H9 (cell line): ENCODE measurements around the gene DZANK1. TPM values are rescaled to one million over a fixed set of nuclear protein-coding genes. Genes with fewer than 3 reads are reported as not detected.

Experiments used
- DNase-seq: peaks from one replicate; pipeline ENCODE4 v3.0.0-alpha.2; 2017
- H2AFZ ChIP-seq: one replicate; pipeline ENCODE4 v1.6.1; 2013; ENCODE audit warnings: mild to moderate bottlenecking, low read length, control low read depth, moderate library complexity
- H2AK5ac ChIP-seq: 2 replicates; pipeline ENCODE4 v1.6.1; 2013; ENCODE audit warnings: low read length, control low read depth, mixed read lengths; ENCODE audit not compliant: insufficient read length
- H2BK120ac ChIP-seq: one replicate; pipeline ENCODE4 v1.6.1; 2013; ENCODE audit warnings: low read depth, mild to moderate bottlenecking, low read length, control low read depth, inconsistent platforms; ENCODE audit not compliant: poor library complexity, severe bottlenecking
- H2BK12ac ChIP-seq: 2 replicates; pipeline ENCODE4 v1.6.1; 2013; ENCODE audit warnings: low read length, control low read depth, mixed read lengths, low read depth; ENCODE audit not compliant: insufficient read length
- H2BK15ac ChIP-seq: 2 replicates; pipeline ENCODE4 v1.6.1; 2013; ENCODE audit warnings: low read depth, low read length, control low read depth
- H2BK20ac ChIP-seq: one replicate; pipeline ENCODE4 v1.6.1; 2013; ENCODE audit warnings: low read depth, mild to moderate bottlenecking, low read length, control low read depth, inconsistent platforms; ENCODE audit not compliant: poor library complexity, severe bottlenecking
- H2BK5ac ChIP-seq: 2 replicates; pipeline ENCODE4 v1.6.1; 2013; ENCODE audit warnings: low read length, control low read depth, mixed read lengths; ENCODE audit not compliant: insufficient read length
- H3K14ac ChIP-seq: 2 replicates; pipeline ENCODE4 v1.6.1; 2013; ENCODE audit warnings: low read length, control low read depth; ENCODE audit not compliant: insufficient read depth
- H3K18ac ChIP-seq: 2 replicates; pipeline ENCODE4 v1.6.1; 2013; ENCODE audit warnings: low read depth, mild to moderate bottlenecking, mixed read lengths, low read length, control low read depth; ENCODE audit not compliant: insufficient read length
- H3K23ac ChIP-seq: 2 replicates; pipeline ENCODE4 v1.6.1; 2013; ENCODE audit warnings: low read length, control low read depth, mixed read lengths, low read depth; ENCODE audit not compliant: insufficient read length
- H3K23me2 ChIP-seq: 2 replicates; pipeline ENCODE4 v1.6.1; 2013; ENCODE audit warnings: low read depth, mild to moderate bottlenecking, mixed read lengths, low read length, control low read depth; ENCODE audit not compliant: insufficient read length, poor library complexity, severe bottlenecking
- H3K27ac ChIP-seq: 2 replicates; pipeline ENCODE4 v1.5.1; 2013; ENCODE audit warnings: low read length, control low read depth, mixed read lengths, low read depth; ENCODE audit not compliant: insufficient read length
- H3K27me3 ChIP-seq: 2 replicates; pipeline ENCODE4 v1.6.1; 2013; ENCODE audit warnings: low read length, control low read depth, inconsistent platforms; ENCODE audit not compliant: insufficient read depth
- H3K4ac ChIP-seq: 2 replicates; pipeline ENCODE4 v1.6.1; 2013; ENCODE audit warnings: low read depth, mild to moderate bottlenecking, control low read depth, inconsistent platforms, low read length, moderate library complexity
- H3K4me1 ChIP-seq: 2 replicates; pipeline ENCODE4 v1.6.1; 2013; ENCODE audit warnings: low read length, control low read depth, inconsistent platforms; ENCODE audit not compliant: insufficient read depth
- H3K4me2 ChIP-seq: 2 replicates; pipeline ENCODE4 v1.6.1; 2013; ENCODE audit warnings: low read length, control low read depth, mixed read lengths; ENCODE audit not compliant: insufficient read length, insufficient read depth
- H3K56ac ChIP-seq: 2 replicates; pipeline ENCODE4 v1.6.1; 2013; ENCODE audit warnings: low read depth, mild to moderate bottlenecking, mixed read lengths, low read length, control low read depth; ENCODE audit not compliant: insufficient read length
- H3K79me1 ChIP-seq: 2 replicates; pipeline ENCODE4 v1.6.1; 2013; ENCODE audit warnings: low read depth, mild to moderate bottlenecking, moderate library complexity, low read length, control low read depth, inconsistent platforms; ENCODE audit not compliant: insufficient read depth, poor library complexity, severe bottlenecking
- H3K79me2 ChIP-seq: 2 replicates; pipeline ENCODE4 v1.6.1; 2013; ENCODE audit warnings: low read length, control low read depth, inconsistent platforms; ENCODE audit not compliant: insufficient read depth
- H3K9ac ChIP-seq: 2 replicates; pipeline ENCODE4 v1.6.1; 2013; ENCODE audit warnings: low read length, control low read depth, mixed read lengths; ENCODE audit not compliant: insufficient read length; ENCODE audit errors: extremely low read depth
- H3K9me3 ChIP-seq: one replicate; pipeline ENCODE4 v1.6.1; 2013; ENCODE audit warnings: low read depth, low read length, inconsistent platforms; ENCODE audit not compliant: control insufficient read depth
- H3T11ph ChIP-seq: one replicate; pipeline ENCODE4 v1.6.1; 2013; ENCODE audit warnings: mild to moderate bottlenecking, low read length, control low read depth, inconsistent platforms
- H4K20me1 ChIP-seq: one replicate; pipeline ENCODE4 v1.6.1; 2013; ENCODE audit not compliant: control insufficient read depth, insufficient read length, insufficient read depth
- H4K5ac ChIP-seq: 2 replicates; pipeline ENCODE4 v1.6.1; 2013; ENCODE audit warnings: low read depth, mild to moderate bottlenecking, mixed read lengths, low read length, control low read depth; ENCODE audit not compliant: insufficient read length
- H4K8ac ChIP-seq: replicated peaks from 2 replicates; pipeline ENCODE4 v1.6.1; 2013; ENCODE audit warnings: low read length, control low read depth, mixed read lengths, low read depth; ENCODE audit not compliant: insufficient read length
- H4K91ac ChIP-seq: 2 replicates; pipeline ENCODE4 v1.6.1; 2013; ENCODE audit warnings: low read depth, mild to moderate bottlenecking, moderate library complexity, mixed read lengths, low read length, control low read depth; ENCODE audit not compliant: insufficient read length
- H3K27ac Mint-ChIP-seq, 3 experiments: 2 replicates in 2 of 3; 3 replicates in 1 of 3; pipeline ENCODE4 v1.8.0; 2020 to 2021; ENCODE audit warnings: mixed read lengths in 3 of 3, mild to moderate bottlenecking in 1 of 3, moderate library complexity in 1 of 3
- H3K27me3 Mint-ChIP-seq: 2 replicates; pipeline ENCODE4 v1.8.0; 2021; ENCODE audit warnings: low read depth, mild to moderate bottlenecking, moderate library complexity, mixed read lengths
- H3K36me3 Mint-ChIP-seq, 3 experiments: 2 replicates in 2 of 3; 3 replicates in 1 of 3; pipeline ENCODE4 v1.8.0; 2020 to 2021; ENCODE audit warnings: low read depth in 3 of 3, mixed read lengths in 3 of 3; ENCODE audit not compliant: insufficient read depth in 1 of 3
- H3K4me1 Mint-ChIP-seq, 2 experiments: 2 replicates each; pipeline ENCODE4 v1.8.0; 2020; ENCODE audit warnings: mixed read lengths in 2 of 2
- H3K4me3 Mint-ChIP-seq, 2 experiments: 2 replicates in 1 of 2; 3 replicates in 1 of 2; pipeline ENCODE4 v1.8.0; 2020 to 2021; ENCODE audit warnings: mild to moderate bottlenecking in 2 of 2, mixed read lengths in 2 of 2, moderate library complexity in 1 of 2
- H3K9me3 Mint-ChIP-seq, 2 experiments: 2 replicates in 1 of 2; 3 replicates in 1 of 2; pipeline ENCODE4 v1.8.0; 2020; ENCODE audit warnings: mild to moderate bottlenecking in 2 of 2, mixed read lengths in 2 of 2, moderate library complexity in 1 of 2
- WGBS: extraction: QIAGEN DNeasy Blood & Tissue Kit; methylation state at CpG from one replicate; pipeline ENCODE4 v1.1.7; 2013; ENCODE audit warnings: missing lambda C conversion rate, low lambda C conversion rate, mixed read lengths; ENCODE audit not compliant: insufficient read length; ENCODE audit errors: extremely low coverage; 5-methylcytosine and 5-hydroxymethylcytosine counted together
- total RNA-seq: library from RNA; stranded (reverse); gene quantifications from 2 replicates; pipeline ENCODE4 v1.2.1, GENCODE V29; 2021
- TF ChIP-seq, protein P1 (sequence below): fragments of 200-600 bp; sonication (generic); conservative IDR thresholded peaks from 3 replicates; pipeline ENCODE4 v1.8.0; 2021; ENCODE audit warnings: antibody characterized with exemption, mild to moderate bottlenecking

The DZANK1 gene
- total RNA-seq, 1 experiment from 2014 or later, result 10.5 TPM

DNA sequence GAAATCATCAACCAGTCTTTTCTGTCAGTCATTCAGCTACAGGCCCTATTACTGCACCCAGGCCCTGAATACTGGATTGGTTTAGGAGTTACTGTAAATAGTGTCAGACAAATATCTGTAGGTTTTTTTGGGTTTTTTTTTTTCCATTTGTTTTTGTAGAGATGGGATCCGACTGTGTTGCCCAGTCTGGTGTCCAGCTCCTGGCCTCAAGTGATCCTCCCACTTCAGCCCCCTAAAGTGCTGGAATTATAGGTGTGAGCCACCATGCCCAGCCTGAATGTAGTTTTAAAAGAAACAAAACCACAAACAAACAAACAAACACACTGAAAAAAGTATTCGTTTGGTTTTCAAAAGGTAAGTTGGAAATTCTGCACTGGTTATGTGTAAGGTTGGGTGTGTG, 39.6 kb downstream of the DZANK1 start:
- H3K9me3 Mint-ChIP-seq, result no peaks in the 10 kb centered on the region
- H3K4me3 Mint-ChIP-seq, result no peak overlapping the region
- no peak overlapping the region for H3K9ac ChIP-seq
- H2BK20ac ChIP-seq, result no peak overlapping the region
- peaks cover 0 to 2% (median 0%) of the 10 kb centered on the region in 3 experiments; a peak in 1 of 7 replicates for H3K36me3 Mint-ChIP-seq
- no peaks in the 10 kb centered on the region for H3K27me3 Mint-ChIP-seq
- no peak overlapping the region for H3K14ac ChIP-seq
- no peak overlapping the region for H3K56ac ChIP-seq
- WGBS, result no CpG with 5 or more reads among the region's 2 CpGs
- no peak overlapping the region for H3K27ac Mint-ChIP-seq
- no peak overlapping the region for H2AFZ ChIP-seq
- TF ChIP-seq, protein P1, sequence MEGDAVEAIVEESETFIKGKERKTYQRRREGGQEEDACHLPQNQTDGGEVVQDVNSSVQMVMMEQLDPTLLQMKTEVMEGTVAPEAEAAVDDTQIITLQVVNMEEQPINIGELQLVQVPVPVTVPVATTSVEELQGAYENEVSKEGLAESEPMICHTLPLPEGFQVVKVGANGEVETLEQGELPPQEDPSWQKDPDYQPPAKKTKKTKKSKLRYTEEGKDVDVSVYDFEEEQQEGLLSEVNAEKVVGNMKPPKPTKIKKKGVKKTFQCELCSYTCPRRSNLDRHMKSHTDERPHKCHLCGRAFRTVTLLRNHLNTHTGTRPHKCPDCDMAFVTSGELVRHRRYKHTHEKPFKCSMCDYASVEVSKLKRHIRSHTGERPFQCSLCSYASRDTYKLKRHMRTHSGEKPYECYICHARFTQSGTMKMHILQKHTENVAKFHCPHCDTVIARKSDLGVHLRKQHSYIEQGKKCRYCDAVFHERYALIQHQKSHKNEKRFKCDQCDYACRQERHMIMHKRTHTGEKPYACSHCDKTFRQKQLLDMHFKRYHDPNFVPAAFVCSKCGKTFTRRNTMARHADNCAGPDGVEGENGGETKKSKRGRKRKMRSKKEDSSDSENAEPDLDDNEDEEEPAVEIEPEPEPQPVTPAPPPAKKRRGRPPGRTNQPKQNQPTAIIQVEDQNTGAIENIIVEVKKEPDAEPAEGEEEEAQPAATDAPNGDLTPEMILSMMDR, result no peak
- H4K91ac ChIP-seq, result no peak overlapping the region
- H3K4me1 Mint-ChIP-seq, result peaks cover 0 to under 1% of the 10 kb centered on the region in 2 experiments; a peak in 1 of 4 replicates
- H3K79me2 ChIP-seq, result no peaks in the 10 kb centered on the region
- no peak overlapping the region for H3K18ac ChIP-seq
- H4K20me1 ChIP-seq, result no peaks in the 10 kb centered on the region
- no peak overlapping the region for H3K27ac ChIP-seq
- H3K23me2 ChIP-seq, result no peaks in the 10 kb centered on the region
- no peaks in the 10 kb centered on the region for H3K27me3 ChIP-seq
- H3K4ac ChIP-seq, result no peak overlapping the region
- H3K4me2 ChIP-seq, result no peak overlapping the region
- no peak for DNase-seq
- H2BK12ac ChIP-seq, result no peak overlapping the region
- no peak overlapping the region for H4K8ac ChIP-seq
- H2BK120ac ChIP-seq, result no peak overlapping the region
- no peaks in the 10 kb centered on the region for H3K4me1 ChIP-seq
- H3T11ph ChIP-seq, result no peak overlapping the region
- no peak overlapping the region for H4K5ac ChIP-seq
- no peaks in the 10 kb centered on the region for H3K9me3 ChIP-seq
- H2AK5ac ChIP-seq, result no peak overlapping the region
- no peaks in the 10 kb centered on the region for H3K79me1 ChIP-seq
- H3K23ac ChIP-seq, result no peak overlapping the region
- H2BK5ac ChIP-seq, result no peak overlapping the region
- no peak overlapping the region for H2BK15ac ChIP-seq
